Vagina (tissue), 2 donors: ENCODE data around the gene PAMR1. TPM values are rescaled to one million over a fixed set of nuclear protein-coding genes. Genes with fewer than 3 reads are reported as not detected.
A peak's percentile ranks its signal among the peaks of the same experiment; 100 is the strongest.

Experiments used
- DNase-seq, 2 donors: peaks; one replicate each; pipeline ENCODE4 v3.0.0-alpha.2; 2017; ENCODE audit errors: extremely low spot score in 2 of 2
- H3K27ac ChIP-seq: fragments of 200-600 bp; sonication (generic); one replicate; pipeline ENCODE4 v1.5.1; 2019
- H3K27me3 ChIP-seq: fragments of 200-600 bp; sonication (generic); one replicate; pipeline ENCODE4 v1.5.1; 2019
- H3K36me3 ChIP-seq, 2 donors: fragments of 200-600 bp; sonication (generic); one replicate each; pipeline ENCODE4 v1.5.1; 2017 to 2019
- H3K4me1 ChIP-seq: fragments of 200-600 bp; sonication (generic); one replicate; pipeline ENCODE4 v1.5.1; 2019
- H3K4me3 ChIP-seq, 2 donors: fragments of 200-600 bp; sonication (generic); 1 replicate in 1 of 2; 2 replicates in 1 of 2; pipeline ENCODE4 v1.5.1; 2016 to 2019
- H3K9me3 ChIP-seq: fragments of 200-600 bp; sonication (generic); one replicate; pipeline ENCODE4 v1.5.1; 2019
- CTCF ChIP-seq, 3 experiments: fragments of 450-650 bp in 2 of 3; fragments of 200-600 bp in 1 of 3; sonication (generic) in 1 of 3; IDR thresholded peaks; one replicate each; pipeline ENCODE4 v1.5.1; 2017 to 2019; ENCODE audit warnings: antibody characterized with exemption in 3 of 3, mild to moderate bottlenecking in 2 of 3, moderate library complexity in 2 of 3
- POLR2A ChIP-seq, 2 donors: fragments of 450-650 bp; IDR thresholded peaks; one replicate each; pipeline ENCODE4 v1.6.1; 2017; ENCODE audit warnings: antibody characterized with exemption in 2 of 2, mild to moderate bottlenecking in 2 of 2, moderate library complexity in 2 of 2
- POLR2AphosphoS5 ChIP-seq, 2 donors: sonication (generic); formaldehyde crosslinking; IDR thresholded peaks; one replicate each; pipeline ENCODE4 v1.9.0; 2017; ENCODE audit warnings: antibody characterized with exemption in 2 of 2, mild to moderate bottlenecking in 2 of 2, low read depth in 1 of 2; ENCODE audit not compliant: insufficient read depth in 1 of 2
- intact Hi-C: fragments of 100-400 bp; cut with DNase I; formaldehyde crosslinking; loops from one replicate; pipeline ENCODE4 v1.15.1; 2023
- total RNA-seq: library from RNA; depleted of rRNA; stranded (reverse); fragments of >200 nt; gene quantifications from one replicate; pipeline ENCODE4 v1.2.3, GENCODE V29; 2016

PAMR1 gene
- total RNA-seq, 1 donor from 2014 or later: 46.7 TPM

- Histone ChIP-seq H3K9me3 (no peaks in the 10 kb centered on the region), H3K4me3 (no peak overlapping the region), H3K27me3 (no peaks in the 10 kb centered on the region), H3K4me1 (peaks cover 18% of the 10 kb centered on the region), H3K27ac (peak overlapping the region; percentile 48), H3K36me3 (no peaks in the 10 kb centered on the region)
- intact Hi-C loops: no loop called here
- no peak for TF ChIP-seq POLR2A (IDR thresholded peaks at IDR 0.05)
- TF ChIP-seq CTCF (IDR thresholded peaks at IDR 0.05): peak in 1 of 3 experiments; percentile 37
- DNase-seq: no peak
Measured at GRCh38 chr11:35554491-35555437, 29.3 kb upstream of the PAMR1 start.

- TF ChIP-seq POLR2AphosphoS5 (IDR thresholded peaks at IDR 0.05; ENCODE audit: insufficient read depth in 1 of 2, low read depth in 1 of 2): peak in 1 of 2 donors; percentile 14
- TF ChIP-seq CTCF (IDR thresholded peaks at IDR 0.05): no peak
- TF ChIP-seq POLR2A (IDR thresholded peaks at IDR 0.05): no peak
- DNase-seq: peak in 1 of 2 donors; percentile 64
- H3K4me1 ChIP-seq: peaks cover 12% of the 10 kb centered on the region
- no peaks in the 10 kb centered on the region for H3K36me3 ChIP-seq
- no peak overlapping the region for H3K4me3 ChIP-seq
- peak overlapping the region; percentile 48 for H3K27ac ChIP-seq
- H3K9me3 ChIP-seq: no peaks in the 10 kb centered on the region
- intact Hi-C loops: no loop called here
- H3K27me3 ChIP-seq: no peaks in the 10 kb centered on the region
Measured at GRCh38 chr11:35553831-35554230, 28.4 kb upstream of the PAMR1 start.

GRCh38 chr11:35553021-35553420 lies 27.6 kb upstream of the PAMR1 start:
- H3K9me3 ChIP-seq: no peaks in the 10 kb centered on the region
- no peak overlapping the region for H3K4me3 ChIP-seq
- DNase-seq: no peak
- H3K27ac ChIP-seq: no peak overlapping the region
- H3K36me3 ChIP-seq: no peaks in the 10 kb centered on the region
- TF ChIP-seq POLR2AphosphoS5 (IDR thresholded peaks at IDR 0.05; ENCODE audit: insufficient read depth in 1 of 2, low read depth in 1 of 2): no peak
- TF ChIP-seq POLR2A (IDR thresholded peaks at IDR 0.05): no peak
- TF ChIP-seq CTCF (IDR thresholded peaks at IDR 0.05): no peak
- intact Hi-C loops: no loop called here
- peaks cover 11% of the 10 kb centered on the region for H3K4me1 ChIP-seq
- H3K27me3 ChIP-seq: no peaks in the 10 kb centered on the region

GRCh38 chr11:35552616-35553015 lies 27.2 kb upstream of the PAMR1 start:
- Histone ChIP-seq H3K27me3 (no peaks in the 10 kb centered on the region), H3K9me3 (no peaks in the 10 kb centered on the region), H3K36me3 (no peaks in the 10 kb centered on the region), H3K4me1 (peaks cover 11% of the 10 kb centered on the region), H3K27ac (no peak overlapping the region), H3K4me3 (no peak overlapping the region)
- intact Hi-C loops: no loop called here
- TF ChIP-seq CTCF (IDR thresholded peaks at IDR 0.05) (no peak), POLR2AphosphoS5 (IDR thresholded peaks at IDR 0.05; ENCODE audit: insufficient read depth in 1 of 2, low read depth in 1 of 2) (no peak), POLR2A (IDR thresholded peaks at IDR 0.05) (no peak)
- no peak for DNase-seq
